ENCODE results near the gene GRM2.

- TF ChIP-seq POLR2A (IDR thresholded peaks at IDR 0.05) (no peak), CTCF (IDR thresholded peaks at IDR 0.05) (no peak)
Observed at GRCh38 chr3:51727500-51727899, 20.6 kb downstream of the GRM2 start.

Data from body of pancreas (tissue), 4 donors.